NB4 (cell line): Measurements from ENCODE around the gene DNAH8.
A peak's percentile ranks its signal among the peaks of the same experiment; 100 is the strongest.

Experiments used
- DNase-seq: peaks from one replicate; pipeline ENCODE4 v3.0.0; 2010; ENCODE audit warnings: low read depth
- H3K4me3 ChIP-seq: one replicate; pipeline ENCODE4 v1.5.1; 2011; ENCODE audit warnings: mild to moderate bottlenecking, low read depth, low read length, moderate library complexity
- CTCF ChIP-seq: IDR thresholded peaks from one replicate; pipeline ENCODE4 v1.5.1; 2012; ENCODE audit warnings: low read depth, low read length
- MAX ChIP-seq: IDR thresholded peaks from 2 replicates; pipeline ENCODE4 v1.6.1; 2011; ENCODE audit warnings: low read depth, low read length
- MYC ChIP-seq: IDR thresholded peaks from 2 replicates; pipeline ENCODE4 v1.6.1; 2011; ENCODE audit warnings: low read depth, low read length
- POLR2A ChIP-seq: IDR thresholded peaks from 2 replicates; pipeline ENCODE4 v1.6.1; 2011; ENCODE audit warnings: mild to moderate bottlenecking; ENCODE audit not compliant: insufficient read length; ENCODE audit errors: extremely low read depth

DNAH8 gene

GRCh38 chr6:39044181-39044580 lies 329.1 kb downstream of the DNAH8 start:
- no peak overlapping the region for H3K4me3 ChIP-seq
- DNase-seq = no peak
- TF ChIP-seq POLR2A (no peak), CTCF (no peak), MAX (no peak)

- H3K4me3 ChIP-seq = peak overlapping the region; percentile 11
- no peak for DNase-seq
- no peak for TF ChIP-seq MAX
- TF ChIP-seq POLR2A = no peak
- no peak for TF ChIP-seq MYC
- no peak for TF ChIP-seq CTCF
These were observed 332.6 kb downstream of the DNAH8 start for GRCh38 chr6:39047434-39048327.

GRCh38 chr6:39048481-39049399 lies 333.6 kb downstream of the DNAH8 start, which contains the start of gene GLP1R:
TSS of gene GLP1R (plus strand) at chr6:39048781. CDS start at chr6:39048841, 60 bp downstream.
- peak; percentile 46 for DNase-seq
- TF ChIP-seq CTCF = no peak
- no peak for TF ChIP-seq MYC
- TF ChIP-seq MAX = no peak
- no peak for TF ChIP-seq POLR2A
- peak within 1 kb of the TSS; percentile 16 for H3K4me3 ChIP-seq

GRCh38 chr6:39049575-39050283 lies 334.6 kb downstream of the DNAH8 start:
- TF ChIP-seq CTCF (no peak), MYC (no peak), POLR2A (no peak)
- no peak overlapping the region for H3K4me3 ChIP-seq
- no peak for DNase-seq

- no peak overlapping the region for H3K4me3 ChIP-seq
- peak; percentile 62 for DNase-seq
- TF ChIP-seq CTCF = no peak
- TF ChIP-seq MYC = no peak
- TF ChIP-seq POLR2A = no peak
- no peak for TF ChIP-seq MAX
These were observed 335.5 kb downstream of the DNAH8 start for GRCh38 chr6:39050453-39051112.
